ENCODE data around the gene SRRM4.
"Not testable (repeated sequence)": the region's sequence is repeated elsewhere in the genome, so short reads cannot be mapped to it uniquely, and the experiment has no call there.

SRRM4 gene

DNA sequence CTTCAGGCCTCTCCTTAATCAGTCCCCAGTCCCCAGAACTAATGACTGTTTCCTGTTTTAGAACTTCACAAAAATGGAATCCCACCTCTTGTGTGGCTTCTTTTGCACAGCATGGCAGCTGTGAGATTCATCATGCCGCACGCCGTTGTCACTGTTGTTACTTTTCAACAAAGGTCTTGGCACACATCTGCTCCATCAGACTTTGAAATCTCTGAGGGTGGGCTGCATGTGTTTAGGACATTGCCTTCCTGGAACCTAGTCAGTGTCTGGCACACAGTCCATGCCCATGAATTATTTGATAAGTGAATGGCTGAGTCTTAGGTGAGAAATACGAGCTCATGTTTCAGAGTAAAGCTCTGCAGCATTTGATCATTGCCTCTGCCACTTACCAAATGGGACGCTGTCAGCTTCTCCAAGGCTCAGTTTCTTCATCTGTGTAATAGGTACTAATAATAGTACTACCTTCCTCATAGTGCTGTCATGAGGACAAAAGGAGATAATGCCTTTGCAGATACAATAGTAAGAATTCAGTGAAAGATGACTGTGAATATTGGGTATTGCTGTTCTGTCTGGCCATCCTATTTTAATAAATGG, 90.4 kb downstream of the SRRM4 start:
- DNase-seq = no peak

DNA sequence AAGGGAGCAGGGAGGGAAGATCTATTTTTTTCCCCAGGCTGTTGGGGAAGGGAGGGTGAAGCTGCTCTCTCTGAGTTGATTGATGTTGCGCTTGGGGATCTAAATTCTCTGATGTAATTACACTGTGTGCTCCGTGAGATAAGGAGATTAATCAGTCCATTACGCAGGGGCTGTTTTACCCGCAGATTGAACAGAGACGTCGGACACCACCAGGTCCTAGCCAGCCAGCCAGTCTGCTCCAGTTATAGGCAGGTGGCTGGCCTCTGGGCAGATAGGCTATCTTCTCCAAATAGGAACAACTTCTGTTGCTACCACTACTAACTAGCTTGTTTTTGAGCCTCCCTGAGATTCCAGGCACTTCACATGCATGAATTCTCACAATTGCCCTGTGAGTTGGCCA, 91.1 kb downstream of the SRRM4 start:
- no peak for DNase-seq

DNA sequence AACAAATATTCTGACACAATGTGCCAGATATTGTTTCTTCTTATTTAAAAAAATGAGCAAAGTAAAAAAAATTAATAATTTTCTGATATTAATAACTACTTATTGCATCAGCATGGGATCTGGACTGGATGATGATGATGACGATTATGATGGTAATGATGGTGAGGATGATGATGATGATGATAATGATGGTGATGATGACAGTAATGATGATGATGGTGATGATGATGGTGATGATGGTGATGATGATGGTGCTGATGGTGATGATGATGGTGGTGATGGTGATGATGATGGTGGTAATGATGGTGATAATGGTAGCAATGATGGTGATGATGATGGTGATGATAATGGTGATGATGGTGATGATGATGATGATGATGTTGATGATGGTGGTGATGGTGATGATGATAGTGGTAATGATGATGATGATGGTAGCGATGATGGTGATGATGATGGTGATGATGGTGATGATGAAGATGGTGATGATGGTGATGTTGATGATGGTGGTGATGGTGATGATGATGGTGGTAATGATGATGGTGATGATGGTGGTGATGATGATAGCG, 94.0 kb downstream of the SRRM4 start:
- no peak for DNase-seq

DNA sequence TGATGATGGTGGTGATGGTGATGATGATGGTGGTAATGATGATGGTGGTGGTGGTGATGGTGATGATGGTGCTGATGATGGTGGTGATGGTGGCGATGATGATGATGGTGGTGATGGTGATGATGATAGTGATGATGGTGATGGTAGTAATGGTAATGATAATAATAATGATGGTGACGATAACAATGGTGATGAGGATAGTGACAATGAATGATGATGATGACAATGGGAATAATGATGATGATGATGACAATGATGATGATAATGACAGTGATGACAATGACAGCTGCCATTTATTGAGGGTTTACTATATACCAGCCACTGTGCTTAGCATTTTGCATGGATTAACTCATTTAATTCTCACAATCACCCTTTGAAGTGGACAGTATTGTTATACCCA, 94.6 kb downstream of the SRRM4 start:
- DNase-seq = no peak

DNA sequence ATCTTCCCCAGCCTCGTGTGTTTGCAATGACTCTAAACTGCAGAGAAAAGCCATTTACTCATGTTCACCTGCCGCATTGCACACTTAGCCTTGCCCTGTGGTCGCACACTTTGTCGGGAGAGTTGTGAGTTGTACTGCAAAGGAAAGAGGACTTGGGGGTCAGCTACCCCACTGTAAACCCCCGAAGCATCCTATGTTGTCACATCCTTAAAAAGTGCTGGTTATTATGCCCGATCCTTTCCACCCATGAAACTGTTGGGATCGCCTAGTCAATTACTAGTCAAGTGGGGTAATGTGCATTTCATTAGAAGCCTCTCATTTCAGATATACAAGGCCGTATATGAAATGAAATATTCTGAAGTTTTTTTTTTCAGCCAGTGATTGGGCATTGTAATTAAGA, 98.2 kb downstream of the SRRM4 start:
- no peak for DNase-seq

DNA sequence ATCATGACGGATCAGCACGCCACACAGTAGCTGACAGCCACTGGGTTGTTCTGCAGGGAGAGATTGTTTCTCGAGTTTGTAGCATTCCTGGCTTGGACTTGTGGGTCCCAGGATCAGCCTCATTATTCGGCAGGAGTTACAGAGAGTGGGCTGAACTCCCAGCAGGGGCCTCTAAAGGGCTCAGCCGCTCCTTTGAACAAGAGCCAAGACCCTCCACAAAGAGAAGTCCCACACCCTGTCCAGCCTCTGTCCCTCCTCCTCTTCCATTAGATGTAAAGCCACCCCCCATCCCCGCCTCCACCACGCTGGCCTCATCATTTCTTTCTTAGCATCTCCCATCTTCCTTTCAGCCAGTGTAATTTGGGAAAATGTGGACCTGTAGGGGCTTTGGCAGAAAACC, 100.7 kb downstream of the SRRM4 start:
- DNase-seq = no peak

DNA sequence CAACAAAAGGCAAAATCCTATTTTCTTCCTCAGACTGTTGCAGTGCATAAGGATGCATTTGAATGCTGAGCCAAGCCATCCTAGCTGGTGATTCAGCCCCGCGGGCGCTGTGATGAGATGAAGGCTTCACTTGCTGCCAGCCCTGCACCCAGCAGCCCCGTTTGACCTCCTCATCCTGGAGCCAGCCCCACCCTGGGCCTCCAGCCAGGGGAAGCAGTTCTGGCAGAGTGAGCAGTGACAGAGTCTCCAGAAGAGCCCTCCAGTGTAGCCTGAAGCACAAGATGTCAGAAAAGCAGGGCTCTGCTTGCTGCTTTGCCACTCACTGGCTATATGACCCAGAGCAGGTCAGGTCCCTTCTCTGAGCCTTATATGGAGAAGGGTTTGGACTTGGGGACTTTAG, 101.2 kb downstream of the SRRM4 start:
- no peak for DNase-seq

DNA sequence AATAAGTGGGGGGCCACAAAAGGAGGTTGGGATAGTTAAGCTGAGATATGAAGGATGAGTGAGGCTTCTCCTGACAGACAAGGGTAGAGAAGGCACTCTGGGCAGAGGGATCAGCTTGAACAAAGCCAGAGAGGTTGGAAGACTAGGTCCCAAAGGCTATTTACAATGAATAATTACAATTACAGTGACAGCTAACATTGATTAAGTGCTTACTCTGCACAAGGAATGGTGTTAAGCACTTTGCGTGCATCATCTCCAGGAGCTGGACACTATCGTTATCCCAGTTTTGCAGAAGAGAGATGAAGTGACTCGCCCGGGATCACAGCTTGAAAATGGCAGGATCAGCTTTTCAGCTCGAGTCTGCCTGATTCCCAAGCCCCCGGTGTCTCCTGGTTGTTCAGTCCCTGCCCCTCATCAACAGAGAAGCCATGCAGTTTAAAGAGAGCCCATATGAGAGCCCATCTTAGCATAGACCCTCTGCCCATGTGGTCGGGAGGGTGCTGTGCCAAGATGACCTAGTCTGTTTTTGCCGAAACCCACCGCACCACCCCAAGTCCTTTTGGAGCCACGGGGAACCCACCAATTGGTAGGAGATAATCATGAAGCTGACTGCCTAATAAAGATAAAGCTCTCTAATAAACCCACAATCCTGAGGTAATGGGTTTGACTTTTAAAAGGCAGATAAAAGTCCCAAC, 107.5 kb downstream of the SRRM4 start:
- no peak for DNase-seq

DNA sequence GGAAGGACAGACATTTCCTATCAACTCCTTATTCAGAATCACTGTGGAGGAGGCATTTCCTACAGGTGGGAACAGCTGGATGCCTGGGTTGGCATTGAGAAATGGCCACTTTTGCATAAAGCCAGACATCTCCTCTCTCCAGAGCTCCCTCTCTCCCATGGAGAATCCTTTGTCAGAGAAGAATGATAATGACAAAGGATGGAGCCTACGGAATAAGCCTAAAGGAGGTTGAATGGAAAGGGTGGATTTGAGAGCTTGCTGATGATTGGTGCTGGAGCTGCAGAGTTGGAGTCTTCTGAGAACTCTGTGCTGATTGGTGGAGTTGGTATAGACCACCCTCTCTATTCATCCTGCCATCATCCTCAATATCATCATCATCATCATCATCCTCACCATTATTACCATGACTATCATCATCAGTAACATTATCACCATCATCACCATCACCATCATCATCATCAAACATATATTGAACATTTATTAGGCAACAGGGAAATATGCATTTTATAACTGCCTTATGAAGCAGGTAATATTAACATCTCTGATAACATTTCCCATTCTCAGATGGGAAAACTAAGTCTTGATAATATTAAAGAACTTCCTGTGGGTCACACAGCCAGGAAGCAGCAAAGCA, 108.2 kb downstream of the SRRM4 start:
- DNase-seq = no peak

DNA sequence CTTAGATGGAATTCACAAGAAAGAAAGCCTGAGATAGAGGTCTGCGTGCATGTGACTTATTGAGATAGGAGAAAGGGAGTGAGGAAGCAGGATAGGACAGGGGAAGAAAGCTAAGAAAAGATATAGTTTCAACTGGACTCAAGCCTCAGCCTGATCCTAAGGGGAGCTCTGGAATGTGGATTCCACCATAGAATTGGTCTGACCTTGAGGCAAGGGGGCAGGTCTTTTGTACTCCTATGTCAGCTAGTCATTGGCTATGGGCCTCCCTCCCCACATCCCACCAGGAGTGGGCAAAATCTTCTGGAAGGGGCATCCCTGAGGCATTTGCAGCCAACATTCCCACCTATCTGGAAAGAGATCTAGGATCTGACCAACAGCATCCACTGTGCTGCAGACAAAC, 108.9 kb downstream of the SRRM4 start:
- DNase-seq = no peak

DNA sequence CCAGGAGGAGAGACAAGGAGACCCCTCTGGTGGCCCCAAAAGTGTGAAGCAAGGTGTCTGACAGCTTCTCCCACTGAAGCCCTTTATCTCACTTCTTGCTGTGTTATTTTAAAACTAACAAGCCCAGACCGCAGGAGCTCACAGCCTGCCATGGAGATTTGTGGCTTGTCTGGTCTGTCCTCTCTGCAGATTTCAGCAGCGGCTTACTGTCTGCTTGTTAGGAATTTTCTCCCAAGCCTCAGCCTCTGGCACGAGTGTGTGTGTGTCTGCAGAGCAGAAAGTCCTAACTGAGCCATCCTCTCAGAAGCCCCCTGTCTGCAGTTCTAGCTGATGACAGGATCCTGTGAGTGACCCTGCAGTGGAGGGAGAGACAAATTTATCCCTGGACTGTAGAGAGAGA, 109.5 kb downstream of the SRRM4 start:
- DNase-seq = no peak

DNA sequence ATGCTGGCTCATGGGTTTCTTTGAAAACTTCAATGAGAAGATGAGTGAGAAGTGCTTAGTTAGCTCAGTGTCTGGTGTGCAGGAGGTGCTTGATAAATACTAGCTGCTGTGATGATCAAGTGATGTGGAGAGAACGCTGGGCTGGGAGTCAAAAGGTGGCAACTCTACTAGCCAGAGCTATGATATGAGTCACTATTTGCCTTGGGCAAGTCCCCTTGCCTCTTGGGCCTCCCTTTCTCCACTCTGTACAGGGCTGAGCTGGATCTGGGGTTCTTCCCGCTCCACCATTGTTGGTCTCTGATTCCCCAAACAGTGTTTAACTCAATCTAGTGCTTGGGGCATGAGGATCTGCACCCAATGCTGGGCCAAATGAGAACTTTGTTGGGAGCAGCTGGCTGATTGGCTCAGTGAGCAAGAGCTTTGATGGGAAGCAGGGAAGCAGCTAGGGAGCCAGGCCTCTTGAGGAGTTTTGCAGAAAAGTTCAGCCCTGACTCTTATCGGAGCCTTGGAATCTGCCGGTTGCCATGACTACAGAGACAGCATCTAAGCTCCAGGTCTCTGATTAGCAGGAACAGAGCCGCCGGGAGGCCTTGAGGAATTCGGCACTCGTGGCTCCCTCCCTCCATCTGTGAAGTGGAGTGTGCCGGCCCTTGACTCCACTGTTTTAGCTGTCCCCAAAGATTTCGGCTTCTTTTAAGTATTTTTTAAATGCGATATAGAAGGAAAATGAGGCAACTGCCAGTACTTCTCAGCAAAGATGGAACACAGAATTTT, 115.3 kb downstream of the SRRM4 start:
- DNase-seq = no peak

DNA sequence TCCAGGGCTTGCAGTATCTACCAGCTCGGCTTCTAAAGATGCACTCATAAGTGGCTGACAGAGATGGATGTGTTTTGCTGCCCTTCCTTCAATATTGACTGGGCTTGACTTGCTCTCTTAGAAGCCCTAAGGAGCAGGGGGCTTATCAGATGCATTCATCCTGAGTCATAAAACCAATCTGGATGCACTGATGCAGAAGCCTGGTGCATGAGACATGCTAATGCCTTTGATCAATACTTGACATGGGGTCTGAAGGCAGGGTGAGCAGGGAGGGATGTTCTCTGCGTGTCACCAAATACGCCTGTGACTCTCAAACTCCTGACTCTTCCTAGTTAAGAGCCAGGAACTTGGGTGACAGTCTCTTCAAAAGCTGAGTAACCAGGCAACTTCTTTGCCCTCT, 119.6 kb downstream of the SRRM4 start:
- no peak for DNase-seq

DNA sequence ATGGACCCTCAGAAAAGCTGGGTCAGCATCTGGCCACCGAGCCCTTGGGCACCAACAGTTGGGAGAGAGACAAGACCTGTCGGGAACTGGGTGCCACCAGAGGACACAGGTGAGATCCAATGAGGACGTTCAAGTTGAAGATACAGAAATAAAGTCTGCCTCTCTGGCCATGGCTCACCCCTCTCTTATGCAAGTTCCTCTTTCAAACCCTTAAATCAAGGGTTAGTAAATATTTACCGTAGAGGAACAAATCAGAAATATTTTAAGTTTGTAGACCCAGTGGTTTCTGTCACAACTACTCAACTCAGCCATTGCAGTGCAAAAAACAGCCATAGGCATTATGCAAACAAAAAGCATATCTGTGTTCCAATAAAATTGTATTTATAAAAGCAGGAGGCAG, 120.9 kb downstream of the SRRM4 start:
- no peak for DNase-seq

DNA sequence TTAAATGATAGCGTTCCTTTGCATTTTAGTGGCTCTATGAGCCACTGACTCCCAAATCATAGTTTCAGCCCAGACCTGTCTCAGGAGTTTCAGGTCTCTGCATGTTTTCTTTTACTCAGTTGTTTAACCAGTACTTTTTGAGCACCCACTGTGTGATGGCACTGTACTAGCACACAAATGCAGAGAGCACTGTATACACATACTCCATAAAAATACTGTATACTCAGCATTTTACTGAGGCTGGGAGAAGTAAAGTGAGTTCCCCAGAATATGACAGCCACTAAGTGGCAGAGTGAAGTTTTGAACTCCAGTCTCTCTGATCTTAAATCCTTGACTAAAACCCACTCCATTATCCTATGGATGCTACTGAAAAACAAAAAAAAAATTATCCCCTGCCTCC, 121.4 kb downstream of the SRRM4 start:
- no peak for DNase-seq

DNA sequence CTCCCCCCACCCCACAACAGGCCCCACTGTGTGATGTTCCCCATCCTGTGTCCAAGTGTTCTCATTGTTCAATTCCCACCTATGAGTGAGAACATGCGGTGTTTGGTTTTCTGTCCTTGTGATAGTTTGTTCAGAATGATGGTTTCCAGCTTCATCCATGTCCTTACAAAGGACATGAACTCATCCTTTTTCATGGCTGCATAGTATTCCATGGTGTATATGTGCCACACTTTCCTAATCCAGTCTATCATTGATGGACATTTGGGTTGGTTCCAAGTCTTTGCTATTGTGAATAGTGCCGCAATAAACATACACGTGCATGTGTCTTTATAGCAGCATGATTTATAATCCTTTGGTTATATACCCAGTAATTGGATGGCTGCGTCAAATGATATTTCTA, 123.6 kb downstream of the SRRM4 start:
- not testable (repeated sequence) for DNase-seq

DNA sequence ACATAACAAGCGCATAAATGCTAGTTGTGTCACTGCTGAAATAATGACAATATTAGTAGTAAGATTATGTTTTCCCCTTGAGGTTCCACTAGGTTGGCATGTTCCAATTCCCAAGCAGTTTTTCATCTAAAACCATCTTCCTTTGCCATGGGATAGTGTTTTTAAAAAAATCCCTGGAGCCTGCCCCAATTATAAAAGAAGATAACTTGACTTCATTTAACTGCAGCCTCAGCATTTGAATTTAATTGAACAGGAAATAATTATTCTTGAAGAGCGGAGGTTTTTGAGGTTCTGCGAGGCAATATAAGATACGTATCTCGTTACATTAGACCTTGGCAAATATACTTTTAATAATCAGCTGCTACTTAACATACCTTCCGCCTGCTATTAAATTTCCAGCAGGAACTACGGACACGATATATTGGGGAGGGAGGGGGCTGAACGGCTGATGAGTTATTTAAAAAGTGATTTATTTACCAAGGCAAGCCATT, 132.2 kb downstream of the SRRM4 start:
- no peak for DNase-seq

DNA sequence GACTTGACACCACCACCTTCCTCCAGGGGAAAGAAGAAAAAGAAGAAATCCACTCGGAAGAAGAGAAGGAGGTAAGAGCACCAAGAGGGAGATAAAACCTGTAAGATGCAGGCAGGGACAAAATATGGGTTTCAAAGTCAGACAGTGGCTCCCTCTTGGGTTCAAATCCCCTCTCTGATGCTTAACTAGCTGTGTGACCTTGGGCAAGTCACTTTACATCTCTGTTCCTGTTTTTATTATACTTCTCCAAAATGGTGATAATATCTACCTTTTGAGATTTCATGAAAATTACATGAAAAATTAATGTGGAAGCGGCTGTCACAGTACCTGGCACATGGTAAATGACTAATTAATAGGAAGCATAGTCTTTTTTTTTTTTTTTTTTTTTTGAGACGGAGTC, 133.0 kb downstream of the SRRM4 start:
- no peak for DNase-seq

DNA sequence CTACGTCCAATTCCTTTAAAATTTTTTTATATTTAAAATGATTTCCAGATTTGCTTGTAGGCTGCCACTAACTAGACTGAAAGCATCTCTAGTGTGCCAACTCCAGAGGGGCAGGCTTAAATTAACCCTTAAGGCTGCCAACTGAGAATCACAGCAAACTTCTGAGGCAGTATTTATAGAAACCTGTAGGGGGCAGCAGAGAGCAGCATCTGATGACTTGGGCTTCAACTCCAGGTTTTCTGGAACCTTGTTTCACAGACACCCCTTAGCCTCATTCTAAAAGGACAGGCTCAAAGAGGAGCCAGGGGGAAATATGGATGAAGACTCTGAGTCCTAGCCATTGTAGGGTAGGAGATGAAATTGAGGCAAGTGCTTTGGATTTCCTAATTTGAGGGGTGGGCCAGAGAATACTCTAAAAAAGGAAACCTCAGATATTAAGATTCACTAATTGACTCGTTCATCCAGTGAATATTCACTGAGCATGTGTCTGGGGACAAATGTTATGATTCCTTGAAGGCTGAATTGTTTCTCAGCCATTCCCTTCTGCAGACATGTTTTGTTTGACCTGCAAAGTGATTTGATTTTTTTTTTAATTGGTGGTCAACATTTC, 134.1 kb downstream of the SRRM4 start:
- peak in 1 of 5 experiments; percentile 14 for DNase-seq

DNA sequence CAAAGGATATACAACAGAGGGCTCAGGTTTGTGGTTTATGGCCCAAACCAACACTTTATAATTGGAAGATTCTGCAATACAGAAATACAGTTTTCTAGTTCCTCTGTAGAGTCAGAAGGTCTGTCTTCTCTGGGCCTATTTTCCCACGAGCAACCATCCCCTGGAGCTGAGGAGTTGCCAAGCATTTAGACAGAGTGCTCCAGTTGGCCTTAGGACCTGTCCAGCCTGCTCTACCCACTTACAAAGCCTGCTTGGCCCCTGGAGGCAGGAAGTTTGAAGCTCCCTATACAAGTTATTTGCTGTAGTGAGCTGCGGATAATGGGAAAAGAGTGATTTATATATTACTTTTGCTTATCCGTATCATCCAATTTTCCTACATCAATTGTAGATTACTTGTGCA, 136.6 kb downstream of the SRRM4 start:
- DNase-seq = no peak

DNA sequence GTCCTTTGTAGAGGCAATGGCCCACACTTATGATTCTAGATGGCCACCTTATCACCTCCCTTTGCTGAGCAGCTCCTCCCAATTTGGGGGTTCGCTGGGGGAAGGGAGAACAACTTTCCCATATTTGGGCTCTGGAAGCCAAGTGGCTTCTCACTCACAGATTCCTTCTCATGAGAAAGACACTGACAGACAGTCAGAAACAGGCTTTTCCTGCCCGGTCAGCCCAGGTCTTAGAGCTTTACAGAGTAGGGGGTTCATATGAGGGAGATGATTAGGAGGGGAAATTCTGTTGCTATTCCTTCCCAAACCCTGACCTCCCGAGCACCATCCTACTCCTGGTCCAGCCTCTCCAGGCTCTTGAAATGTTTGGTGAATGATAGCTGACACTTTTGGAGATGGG, 137.3 kb downstream of the SRRM4 start:
- DNase-seq = no peak

DNA sequence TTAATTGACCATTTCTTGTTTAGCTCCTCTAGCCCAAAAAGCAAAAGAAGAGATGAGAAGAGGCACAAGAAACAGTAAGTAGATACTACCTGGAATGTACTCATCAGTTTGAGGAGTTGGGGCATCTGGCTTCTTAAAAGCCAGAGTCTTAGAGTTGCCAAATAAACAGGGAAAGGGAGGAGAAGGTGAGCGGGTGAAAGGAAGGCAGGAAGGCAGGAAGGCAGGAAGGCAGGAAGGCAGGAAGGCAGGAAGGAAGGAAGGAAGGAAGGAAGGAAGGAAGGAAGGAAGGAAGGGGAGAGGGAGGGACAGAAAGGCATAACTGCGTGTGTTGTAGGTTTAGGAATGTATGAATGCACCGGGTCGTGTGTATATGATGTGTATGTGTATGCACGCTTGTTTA, 140.7 kb downstream of the SRRM4 start:
- DNase-seq = no peak

DNA sequence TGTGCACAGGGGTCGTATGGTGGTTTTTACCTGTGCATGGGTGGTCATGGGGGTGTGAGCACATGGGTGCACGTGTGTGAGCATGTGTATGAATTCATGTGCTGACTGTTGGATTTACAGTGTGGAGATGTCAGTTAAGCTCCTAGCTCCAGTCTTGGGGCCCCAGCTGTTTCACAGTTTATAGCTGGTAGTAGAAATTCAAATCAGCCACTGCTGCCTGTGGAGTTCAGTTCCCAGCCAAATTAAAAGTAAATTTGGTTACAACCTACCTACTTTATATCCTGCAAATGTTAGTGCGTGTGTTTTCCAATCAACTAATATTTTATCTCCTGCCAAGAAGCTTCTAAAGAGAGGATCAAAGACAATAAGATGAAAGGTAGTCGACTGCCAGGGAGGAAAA, 141.4 kb downstream of the SRRM4 start:
- no peak for DNase-seq
